ENCODE measurements around the gene CASP5.
"Not testable (repeated sequence)": the region's sequence is repeated elsewhere in the genome, so short reads cannot be mapped to it uniquely, and the experiment has no call there.

Gene CASP5

GRCh38 chr11:105023003-105023402, at the start of gene CASP5:
TSS of gene CASP5 (minus strand) at chr11:105023168. CDS start at chr11:105023136, 32 bp downstream.
- ChIA-PET CTCF (interaction anchor here (0.7 kb wide), 1 partner anchor 22 kb away, joined by 3 read pairs; no protein-coding TSS in a partner anchor), POLR2A (ENCODE audit: low non-redundant PET) (no interaction called here)
- H3K27ac ChIP-seq = no peak within 1 kb of the TSS
- DNase-seq (ENCODE audit: low spot score) = no peak
- TF ChIP-seq CTCF (conservative IDR thresholded peaks at IDR 0.05; ENCODE audit: low read depth) = no peak

- POLR2A ChIA-PET (ENCODE audit: low non-redundant PET); DNase-seq (ENCODE audit: low spot score); H3K27ac ChIP-seq; CTCF ChIA-PET: not testable (repeated sequence)
These were observed 49.1 kb upstream of the CASP5 start for GRCh38 chr11:105072080-105072479.

GRCh38 chr11:105071089-105071732, 48.2 kb upstream of the CASP5 start:
- DNase-seq (ENCODE audit: low spot score) = no peak
- no peak for TF ChIP-seq CTCF (conservative IDR thresholded peaks at IDR 0.05; ENCODE audit: low read depth)
- CTCF ChIA-PET = no interaction called here
- POLR2A ChIA-PET (ENCODE audit: low non-redundant PET) = no interaction called here
- no peak overlapping the region for H3K27ac ChIP-seq

- ChIA-PET CTCF (no interaction called here), POLR2A (ENCODE audit: low non-redundant PET) (no interaction called here)
- H3K27ac ChIP-seq = no peak overlapping the region
- no peak for TF ChIP-seq CTCF (conservative IDR thresholded peaks at IDR 0.05; ENCODE audit: low read depth)
- DNase-seq (ENCODE audit: low spot score) = no peak
These were observed 47.3 kb upstream of the CASP5 start for GRCh38 chr11:105070306-105070705.

- H3K27ac ChIP-seq; POLR2A ChIA-PET (ENCODE audit: low non-redundant PET); DNase-seq (ENCODE audit: low spot score); CTCF ChIA-PET: not testable (repeated sequence)
These were observed 46.8 kb upstream of the CASP5 start for GRCh38 chr11:105069749-105070148.

- CTCF ChIA-PET; DNase-seq (ENCODE audit: low spot score); H3K27ac ChIP-seq; POLR2A ChIA-PET (ENCODE audit: low non-redundant PET): not testable (repeated sequence)
These were observed 40.4 kb upstream of the CASP5 start for GRCh38 chr11:105063245-105063941.

GRCh38 chr11:105057432-105057831, 34.5 kb upstream of the CASP5 start:
- TF ChIP-seq CTCF (conservative IDR thresholded peaks at IDR 0.05; ENCODE audit: low read depth) = no peak
- no peak for DNase-seq (ENCODE audit: low spot score)
- H3K27ac ChIP-seq = no peak overlapping the region
- POLR2A ChIA-PET (ENCODE audit: low non-redundant PET) = no interaction called here
- CTCF ChIA-PET = no interaction called here

- CTCF ChIA-PET = no interaction called here
- no peak for TF ChIP-seq CTCF (conservative IDR thresholded peaks at IDR 0.05; ENCODE audit: low read depth)
- POLR2A ChIA-PET (ENCODE audit: low non-redundant PET) = no interaction called here
- H3K27ac ChIP-seq = no peak overlapping the region
- DNase-seq (ENCODE audit: low spot score) = no peak
These were observed 33.5 kb upstream of the CASP5 start for GRCh38 chr11:105056446-105056845.

Measured in RWPE1 (cell line).